Middle frontal gyrus (tissue), 1 donor: ENCODE results near the gene CANX.
"Not testable (repeated sequence)": the region's sequence is repeated elsewhere in the genome, so short reads cannot be mapped to it uniquely, and the experiment has no call there.

Experiments
- DNase-seq: peaks from one replicate; pipeline ENCODE4 v3.0.0-alpha.2; 2015; ENCODE audit warnings: low spot score; ENCODE audit errors: extremely low spot score

Gene CANX

GRCh38 chr5:179698935-179699615 is at the start of gene CANX:
CANX (plus strand) TSS chr5:179698967; CDS start chr5:179705682, 6,715 bp downstream.
- no peak for DNase-seq

- DNase-seq, result not testable (repeated sequence)
These were observed 49.5 kb upstream of the CANX start for GRCh38 chr5:179649166-179649703.

GRCh38 chr5:179650245-179650644 is 48.5 kb upstream of the CANX start:
- DNase-seq, result not testable (repeated sequence)

- DNase-seq, result not testable (repeated sequence)
These were observed 45.6 kb upstream of the CANX start for GRCh38 chr5:179653135-179653534.

- not testable (repeated sequence) for DNase-seq
These were observed 41.2 kb upstream of the CANX start for GRCh38 chr5:179657302-179658178.

GRCh38 chr5:179658179-179658856 is 40.4 kb upstream of the CANX start:
- not testable (repeated sequence) for DNase-seq

- DNase-seq, result not testable (repeated sequence)
These were observed 37.1 kb upstream of the CANX start for GRCh38 chr5:179661647-179662046.

GRCh38 chr5:179668391-179668790 is 30.4 kb upstream of the CANX start:
- DNase-seq, result no peak

GRCh38 chr5:179678223-179679013 is 20.3 kb upstream of the CANX start:
- DNase-seq, result peak; percentile 94

GRCh38 chr5:179679014-179679674 is 19.6 kb upstream of the CANX start:
- DNase-seq, result peak; percentile 5

- DNase-seq, result no peak
These were observed 18.6 kb upstream of the CANX start for GRCh38 chr5:179680014-179680779.

- DNase-seq, result no peak
These were observed 17.9 kb upstream of the CANX start, which contains the start of gene CBY3 for GRCh38 chr5:179680780-179681401. CBY3 (minus strand) TSS chr5:179681034; CDS start chr5:179680918, 116 bp downstream.

- DNase-seq, result not testable (repeated sequence)
These were observed 9.6 kb upstream of the CANX start for GRCh38 chr5:179689212-179689611.

- DNase-seq, result no peak
These were observed 4.2 kb upstream of the CANX start for GRCh38 chr5:179694561-179694960.

GRCh38 chr5:179696603-179697002 is 2.2 kb upstream of the CANX start:
- DNase-seq, result no peak

GRCh38 chr5:179697108-179697507 is 1.7 kb upstream of the CANX start:
- no peak for DNase-seq

GRCh38 chr5:179697543-179697942 is 1.2 kb upstream of the CANX start:
- not testable (repeated sequence) for DNase-seq

GRCh38 chr5:179697993-179698934 is 503 bp upstream of the CANX start:
- DNase-seq, result peak; percentile 98
